ENCODE measurements around the gene SIDT1.
A peak's percentile ranks its signal among the peaks of the same experiment; 100 is the strongest.

Gene SIDT1

DNA sequence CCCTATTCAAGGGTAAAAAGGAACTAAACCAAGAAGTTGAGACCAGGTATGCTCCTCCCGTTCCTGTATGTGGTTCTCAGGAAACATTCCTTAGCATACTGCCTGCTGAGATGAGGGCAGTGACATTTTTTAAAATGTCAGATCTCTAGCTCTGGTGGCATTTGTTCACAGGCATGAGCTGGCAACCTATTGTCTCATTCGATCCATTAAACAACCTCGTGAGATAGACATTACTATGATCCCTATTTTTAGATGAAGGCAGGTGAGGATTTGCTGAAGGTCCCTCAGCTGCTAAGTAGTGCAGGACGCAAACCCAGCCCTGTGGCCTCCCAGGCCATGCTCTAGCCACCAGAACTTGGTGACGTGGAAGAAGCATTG, 74.9 kb downstream of the SIDT1 start:
- Histone ChIP-seq H3K36me3 (no peaks in the 10 kb centered on the region), H3K27me3 (ENCODE audit: insufficient read depth, low read depth, severe bottlenecking) (no peaks in the 10 kb centered on the region), H3K27ac (no peak overlapping the region), H3K9me3 (ENCODE audit: severe bottlenecking) (no peaks in the 10 kb centered on the region), H3K4me3 (ENCODE audit: low read depth, low read length) (no peak overlapping the region)
- no peak for DNase-seq
- TF ChIP-seq, protein P1, sequence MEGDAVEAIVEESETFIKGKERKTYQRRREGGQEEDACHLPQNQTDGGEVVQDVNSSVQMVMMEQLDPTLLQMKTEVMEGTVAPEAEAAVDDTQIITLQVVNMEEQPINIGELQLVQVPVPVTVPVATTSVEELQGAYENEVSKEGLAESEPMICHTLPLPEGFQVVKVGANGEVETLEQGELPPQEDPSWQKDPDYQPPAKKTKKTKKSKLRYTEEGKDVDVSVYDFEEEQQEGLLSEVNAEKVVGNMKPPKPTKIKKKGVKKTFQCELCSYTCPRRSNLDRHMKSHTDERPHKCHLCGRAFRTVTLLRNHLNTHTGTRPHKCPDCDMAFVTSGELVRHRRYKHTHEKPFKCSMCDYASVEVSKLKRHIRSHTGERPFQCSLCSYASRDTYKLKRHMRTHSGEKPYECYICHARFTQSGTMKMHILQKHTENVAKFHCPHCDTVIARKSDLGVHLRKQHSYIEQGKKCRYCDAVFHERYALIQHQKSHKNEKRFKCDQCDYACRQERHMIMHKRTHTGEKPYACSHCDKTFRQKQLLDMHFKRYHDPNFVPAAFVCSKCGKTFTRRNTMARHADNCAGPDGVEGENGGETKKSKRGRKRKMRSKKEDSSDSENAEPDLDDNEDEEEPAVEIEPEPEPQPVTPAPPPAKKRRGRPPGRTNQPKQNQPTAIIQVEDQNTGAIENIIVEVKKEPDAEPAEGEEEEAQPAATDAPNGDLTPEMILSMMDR (IDR thresholded peaks at IDR 0.05; ENCODE audit: low read depth, low read length): no peak

DNA sequence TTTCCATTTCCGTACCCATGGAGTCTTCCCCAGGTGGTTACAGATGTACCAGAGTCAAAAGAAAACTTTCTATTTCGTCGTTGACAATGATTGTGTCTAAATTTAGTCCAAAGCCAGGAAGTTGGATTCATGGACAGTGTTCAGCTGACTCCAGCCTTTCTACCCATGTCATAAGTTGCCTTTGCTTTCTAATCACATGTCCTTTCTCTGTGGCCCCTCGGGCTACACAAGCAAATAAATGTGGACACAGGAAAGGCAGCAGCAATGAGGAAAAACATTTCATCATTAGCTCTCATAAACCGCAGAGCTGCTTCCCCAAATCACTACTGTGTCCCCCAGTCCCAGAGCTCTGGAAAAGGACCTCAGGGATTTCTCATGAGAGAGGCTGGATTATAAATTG, 82.0 kb downstream of the SIDT1 start:
- Histone ChIP-seq H3K27me3 (ENCODE audit: insufficient read depth, low read depth, severe bottlenecking) (no peaks in the 10 kb centered on the region), H3K4me3 (ENCODE audit: low read depth, low read length) (no peak overlapping the region), H3K36me3 (no peaks in the 10 kb centered on the region), H3K9me3 (ENCODE audit: severe bottlenecking) (no peaks in the 10 kb centered on the region), H3K27ac (no peak overlapping the region)
- TF ChIP-seq, protein P1 (IDR thresholded peaks at IDR 0.05; ENCODE audit: low read depth, low read length): no peak
- DNase-seq: no peak

DNA sequence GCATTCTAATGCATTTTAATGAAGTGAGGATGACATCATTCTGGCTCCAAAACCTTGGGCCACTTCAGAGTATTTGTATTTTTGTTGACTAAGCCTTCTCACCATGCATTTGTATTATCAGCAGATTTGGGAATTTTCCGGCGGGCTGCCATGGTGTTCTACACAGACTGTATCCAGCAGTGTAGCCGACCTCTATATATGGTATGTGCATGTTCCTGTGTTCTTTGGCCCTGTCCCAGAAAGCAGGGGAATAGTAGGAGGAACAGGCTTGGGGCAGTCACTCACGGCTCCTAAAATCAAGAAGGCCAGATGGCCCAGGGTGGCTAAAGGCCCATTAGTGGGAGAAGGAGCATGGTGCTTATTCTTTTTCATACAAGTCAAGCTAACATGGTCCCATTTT, 83.6 kb downstream of the SIDT1 start:
- DNase-seq: no peak
- TF ChIP-seq, protein P1 (IDR thresholded peaks at IDR 0.05; ENCODE audit: low read depth, low read length): no peak
- no peaks in the 10 kb centered on the region for H3K9me3 ChIP-seq (ENCODE audit: severe bottlenecking)

DNA sequence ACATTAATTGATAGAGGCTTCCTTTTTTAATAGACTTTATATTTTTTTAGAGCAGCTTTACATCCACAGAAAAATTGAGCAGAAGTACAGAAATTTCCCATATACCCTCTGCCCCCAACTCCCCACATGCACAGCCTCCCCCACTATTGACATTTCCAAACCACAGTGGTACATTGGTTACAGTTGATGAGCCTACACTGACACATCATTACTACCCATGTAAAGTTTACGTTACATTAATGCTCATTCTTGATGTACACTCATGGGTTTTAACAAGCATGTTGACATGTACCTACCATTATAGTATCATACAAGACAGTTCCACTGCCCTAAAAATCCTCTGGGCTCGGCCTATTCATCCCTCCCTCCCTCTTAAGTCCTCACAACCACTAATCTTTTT, 85.4 kb downstream of the SIDT1 start:
- H3K36me3 ChIP-seq: no peaks in the 10 kb centered on the region
- TF ChIP-seq, protein P1 (IDR thresholded peaks at IDR 0.05; ENCODE audit: low read depth, low read length): no peak
- no peaks in the 10 kb centered on the region for H3K27me3 ChIP-seq (ENCODE audit: insufficient read depth, low read depth, severe bottlenecking)
- DNase-seq: no peak
- H3K27ac ChIP-seq: no peak overlapping the region
- H3K9me3 ChIP-seq (ENCODE audit: severe bottlenecking): no peaks in the 10 kb centered on the region
- H3K4me3 ChIP-seq (ENCODE audit: low read depth, low read length): no peak overlapping the region

More for the DNA sequence above, 83.6 kb downstream of the SIDT1 start:
- Histone ChIP-seq H3K27ac (no peak overlapping the region), H3K36me3 (no peaks in the 10 kb centered on the region), H3K27me3 (ENCODE audit: insufficient read depth, low read depth, severe bottlenecking) (no peaks in the 10 kb centered on the region), H3K4me3 (ENCODE audit: low read depth, low read length) (no peak overlapping the region)

DNA sequence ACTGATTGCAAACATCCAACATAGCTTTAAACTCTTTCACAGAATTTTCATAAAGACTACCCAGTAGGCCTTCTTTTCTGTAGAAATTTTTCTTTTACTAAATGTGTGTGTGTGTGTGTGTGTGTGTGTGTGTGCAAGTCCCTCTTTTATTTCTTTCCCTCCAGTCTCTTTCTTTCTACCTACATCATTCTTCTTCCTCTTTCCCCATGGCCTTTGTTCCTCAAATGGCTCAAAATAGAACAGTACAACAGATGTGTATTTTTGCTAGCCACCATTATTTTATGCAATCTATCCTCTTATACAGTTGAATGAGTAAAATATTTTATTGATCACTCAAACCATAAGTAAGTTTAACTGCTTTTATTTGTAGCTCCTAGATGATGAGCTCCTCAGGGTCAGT, 87.7 kb downstream of the SIDT1 start:
- Histone ChIP-seq H3K27ac (no peak overlapping the region), H3K27me3 (ENCODE audit: insufficient read depth, low read depth, severe bottlenecking) (no peaks in the 10 kb centered on the region), H3K9me3 (ENCODE audit: severe bottlenecking) (no peaks in the 10 kb centered on the region), H3K36me3 (no peaks in the 10 kb centered on the region), H3K4me3 (ENCODE audit: low read depth, low read length) (no peak overlapping the region)
- no peak for DNase-seq
- TF ChIP-seq, protein P1 (IDR thresholded peaks at IDR 0.05; ENCODE audit: low read depth, low read length): no peak

DNA sequence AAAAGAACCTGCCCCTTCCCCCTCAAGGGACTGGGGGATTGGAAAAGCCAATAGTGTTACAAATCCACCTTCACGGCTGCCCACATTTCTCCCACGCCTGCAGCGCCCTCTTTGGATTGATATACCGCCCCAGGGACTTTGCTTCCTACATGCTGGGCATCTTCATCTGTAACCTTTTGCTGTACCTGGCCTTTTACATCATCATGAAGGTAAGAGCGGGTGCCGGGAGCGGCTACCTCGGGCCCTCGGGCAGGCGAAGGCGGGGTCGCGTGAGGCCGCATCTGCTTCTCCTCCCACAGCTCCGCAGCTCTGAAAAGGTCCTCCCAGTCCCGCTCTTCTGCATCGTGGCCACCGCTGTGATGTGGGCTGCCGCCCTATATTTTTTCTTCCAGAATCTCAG, 91.0 kb downstream of the SIDT1 start:
- Histone ChIP-seq H3K9me3 (ENCODE audit: severe bottlenecking) (no peaks in the 10 kb centered on the region), H3K36me3 (no peaks in the 10 kb centered on the region), H3K4me3 (ENCODE audit: low read depth, low read length) (no peak overlapping the region), H3K27ac (no peak overlapping the region), H3K27me3 (ENCODE audit: insufficient read depth, low read depth, severe bottlenecking) (no peaks in the 10 kb centered on the region)
- no peak for DNase-seq
- TF ChIP-seq, protein P1 (IDR thresholded peaks at IDR 0.05; ENCODE audit: low read depth, low read length): peak; percentile 11; the same call in 1 of the 2 replicates

Measured in WERI-Rb-1 (cell line).